B cell (primary cell): ENCODE measurements around the gene PKP1. TPM values are rescaled to one million over a fixed set of nuclear protein-coding genes. Genes with fewer than 3 reads are reported as not detected.

Source experiments
- ATAC-seq: fragments of 200-7000 bp; cut with Tn5 transposase; one replicate; pipeline ENCODE4 v1.10.0; 2021; ENCODE audit warnings: low read depth, mild to moderate bottlenecking, moderate number of reproducible peaks, moderate library complexity
- CTCF ChIA-PET: fragments of 350-600 bp; sonication (Branson Sonifier 250); formaldehyde crosslinking; loops from one replicate; lab custom pipeline; 2021; ENCODE audit warnings: antibody characterized with exemption, inconsistent platforms; lab: Charles Lee
- POLR2A ChIA-PET: fragments of 350-600 bp; sonication (Branson Sonifier 250); formaldehyde crosslinking; loops from one replicate; lab custom pipeline; 2021; ENCODE audit warnings: antibody characterized with exemption; lab: Charles Lee
- DNase-seq: peaks from one replicate; pipeline ENCODE4 v3.0.0; 2013
- H2AFZ ChIP-seq: 2 replicates; pipeline ENCODE4 v1.6.1; 2012; ENCODE audit warnings: mild to moderate bottlenecking, low read depth, low read length; ENCODE audit not compliant: insufficient read depth, poor library complexity, severe bottlenecking
- H3K27ac ChIP-seq, 2 donors: 1 replicate in 1 of 2; 2 replicates in 1 of 2; pipeline ENCODE4 v1.5.1; 2012 to 2013; ENCODE audit warnings: low read length in 2 of 2, mild to moderate bottlenecking in 2 of 2, moderate library complexity in 1 of 2
- H3K27me3 ChIP-seq, 4 experiments: fragments of 200-600 bp in 1 of 4; sonication (generic) in 1 of 4; replicated peaks in 1 of 4; 1 replicate in 2 of 4; 2 replicates in 2 of 4; pipeline versions ENCODE4 v1.6.1 to v1.7.0; 2013 to 2016; ENCODE audit warnings: low read length in 3 of 4, mild to moderate bottlenecking in 2 of 4, mixed read lengths in 1 of 4, moderate library complexity in 1 of 4; ENCODE audit not compliant: insufficient read depth in 4 of 4, control insufficient read depth in 3 of 4; ENCODE audit errors: control extremely low read depth in 1 of 4
- H3K36me3 ChIP-seq, 2 experiments: replicated peaks in 1 of 2; 1 replicate in 1 of 2; 2 replicates in 1 of 2; pipeline versions ENCODE4 v1.6.1 to v1.7.1; 2013; ENCODE audit warnings: low read length in 1 of 2; ENCODE audit not compliant: insufficient read depth in 2 of 2, control insufficient read depth in 1 of 2; ENCODE audit errors: control extremely low read depth in 1 of 2, extremely low read depth in 1 of 2
- H3K4me1 ChIP-seq, 2 donors: fragments of 200-600 bp in 1 of 2; sonication (generic) in 1 of 2; 1 replicate in 1 of 2; 2 replicates in 1 of 2; pipeline versions ENCODE4 v1.5.1 to v1.6.1; 2013 to 2017; ENCODE audit warnings: low read length in 2 of 2; ENCODE audit not compliant: control insufficient read depth in 2 of 2, insufficient read depth in 2 of 2
- H3K4me2 ChIP-seq: replicated peaks from 2 replicates; pipeline ENCODE3; 2012; ENCODE audit warnings: mild to moderate bottlenecking, low read depth, low read length; ENCODE audit not compliant: poor library complexity, severe bottlenecking
- H3K4me3 ChIP-seq, 5 experiments: fragments of 200-600 bp in 1 of 5; sonication (generic) in 1 of 5; 1 replicate in 3 of 5; 2 replicates in 2 of 5; pipeline versions ENCODE4 v1.5.1 to v1.7.0; 2011 to 2016; ENCODE audit warnings: low read length in 4 of 5, mild to moderate bottlenecking in 4 of 5, low read depth in 2 of 5, control low read depth in 1 of 5, moderate library complexity in 1 of 5; ENCODE audit not compliant: insufficient read depth in 1 of 5; ENCODE audit errors: control extremely low read depth in 1 of 5, extremely low read depth in 1 of 5
- H3K79me2 ChIP-seq: fragments of 200-600 bp; sonication (generic); one replicate; pipeline ENCODE4 v1.6.0; 2016; ENCODE audit warnings: low read length; ENCODE audit not compliant: control insufficient read depth, insufficient read depth
- H3K9ac ChIP-seq: fragments of 200-600 bp; sonication (generic); 2 replicates; pipeline ENCODE4 v1.6.1; 2017; ENCODE audit warnings: mild to moderate bottlenecking, low read length, moderate library complexity
- H3K9me3 ChIP-seq, 3 donors: one replicate each; pipeline versions ENCODE4 v1.6.1 to v1.7.1; 2013; ENCODE audit warnings: low read length in 2 of 3; ENCODE audit not compliant: control insufficient read depth in 2 of 3, insufficient read depth in 1 of 3; ENCODE audit errors: control extremely low read depth in 1 of 3
- H4K20me1 ChIP-seq: 2 replicates; pipeline ENCODE4 v1.6.0; 2012; ENCODE audit warnings: mild to moderate bottlenecking, low read length; ENCODE audit not compliant: insufficient read depth, control insufficient read depth, poor library complexity, severe bottlenecking
- H3K27ac Mint-ChIP-seq: one replicate; pipeline ENCODE4 v1.8.0; 2021; ENCODE audit warnings: mixed read lengths
- H3K27me3 Mint-ChIP-seq: one replicate; pipeline ENCODE4 v1.8.0; 2021; ENCODE audit warnings: mixed read lengths
- H3K4me1 Mint-ChIP-seq: one replicate; pipeline ENCODE4 v1.8.0; 2021; ENCODE audit warnings: mixed read lengths
- H3K4me3 Mint-ChIP-seq: one replicate; pipeline ENCODE4 v1.8.0; 2021; ENCODE audit warnings: mixed read lengths
- H3K9me3 Mint-ChIP-seq: one replicate; pipeline ENCODE4 v1.8.0; 2022; ENCODE audit warnings: mixed read lengths; ENCODE audit not compliant: insufficient read depth
- CTCF ChIP-seq: fragments of 200-600 bp; IDR thresholded peaks from one replicate; pipeline ENCODE4 v1.8.0; 2022; ENCODE audit warnings: antibody characterized with exemption, mild to moderate bottlenecking
- EZH2 ChIP-seq: IDR thresholded peaks from 2 replicates; pipeline ENCODE4 v1.6.1; 2012; ENCODE audit warnings: borderline replicate concordance, low read depth, mild to moderate bottlenecking, moderate library complexity, low read length; ENCODE audit not compliant: insufficient read depth, poor library complexity, severe bottlenecking
- WGBS: methylation state at CpG from one replicate; pipeline ENCODE4 v1.1.5; 2013; ENCODE audit warnings: missing lambda C conversion rate; ENCODE audit not compliant: insufficient coverage; 5-methylcytosine and 5-hydroxymethylcytosine counted together
- intact Hi-C: fragments of 100-400 bp; cut with micrococcal nuclease; formaldehyde crosslinking; loops from one replicate; pipeline ENCODE4 v1.10.0; 2022
- polyA plus RNA-seq: library from polyadenylated mRNA; depleted of rRNA; stranded (reverse); fragments of >200 nt; gene quantifications from 2 replicates; pipeline ENCODE4 v1.2.3, GENCODE V29; 2012
- total RNA-seq, 2 donors: library from RNA; stranded (reverse); fragments of 120-200 nt in 1 of 2; gene quantifications; 1 replicate in 1 of 2; 2 replicates in 1 of 2; pipeline versions ENCODE4 v1.2.3 to v1.2.4, GENCODE V29; 2013 to 2022

Gene PKP1
- total and polyA plus RNA-seq, 2 donors (not counting 1 experiment from before 2014, with no cell fraction given) = not detected

DNA sequence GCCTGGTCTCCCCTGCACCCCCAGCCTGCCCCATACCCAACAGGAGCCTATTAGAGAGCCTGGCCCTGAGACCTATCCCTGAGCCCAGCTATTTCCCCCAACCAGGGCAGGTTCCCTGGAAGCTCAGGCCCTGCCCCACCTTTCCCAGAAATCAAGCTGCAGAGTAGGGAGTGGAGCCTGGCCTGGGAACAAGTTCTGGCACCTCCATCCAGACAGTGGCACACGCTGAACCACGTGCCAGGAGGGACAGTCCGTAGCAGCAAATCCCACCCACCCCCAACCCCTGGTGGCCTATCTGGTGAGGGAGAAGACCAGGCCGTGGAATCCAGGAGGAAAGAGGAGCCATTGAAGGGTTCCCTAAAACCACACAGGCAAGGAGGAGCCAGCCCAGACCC lies 71.6 kb downstream of the PKP1 start:
- ChIA-PET CTCF (no interaction called here), POLR2A (no interaction called here)
- H2AFZ ChIP-seq = no peak overlapping the region
- no peak overlapping the region for H3K9ac ChIP-seq
- WGBS = no CpG with 5 or more reads among the region's 4 CpGs
- H3K27ac Mint-ChIP-seq = no peak overlapping the region
- no peaks in the 10 kb centered on the region for H3K79me2 ChIP-seq
- no peak overlapping the region for H3K4me3 Mint-ChIP-seq
- H3K27me3 ChIP-seq = peaks cover 0 to 4% (median 0%) of the 10 kb centered on the region in 4 experiments
- H3K27me3 Mint-ChIP-seq = peaks cover 17% of the 10 kb centered on the region
- intact Hi-C loops = no loop called here
- H3K36me3 ChIP-seq = no peaks in the 10 kb centered on the region
- no peaks in the 10 kb centered on the region for H3K9me3 ChIP-seq
- no peak overlapping the region for H3K4me2 ChIP-seq
- DNase-seq = no peak
- no peak overlapping the region for H3K27ac ChIP-seq
- no peak overlapping the region for H3K4me3 ChIP-seq
- no peaks in the 10 kb centered on the region for H3K4me1 Mint-ChIP-seq
- no peaks in the 10 kb centered on the region for H4K20me1 ChIP-seq
- no peak for ATAC-seq
- no peaks in the 10 kb centered on the region for H3K4me1 ChIP-seq
- no peak for TF ChIP-seq CTCF
- no peaks in the 10 kb centered on the region for H3K9me3 Mint-ChIP-seq

DNA sequence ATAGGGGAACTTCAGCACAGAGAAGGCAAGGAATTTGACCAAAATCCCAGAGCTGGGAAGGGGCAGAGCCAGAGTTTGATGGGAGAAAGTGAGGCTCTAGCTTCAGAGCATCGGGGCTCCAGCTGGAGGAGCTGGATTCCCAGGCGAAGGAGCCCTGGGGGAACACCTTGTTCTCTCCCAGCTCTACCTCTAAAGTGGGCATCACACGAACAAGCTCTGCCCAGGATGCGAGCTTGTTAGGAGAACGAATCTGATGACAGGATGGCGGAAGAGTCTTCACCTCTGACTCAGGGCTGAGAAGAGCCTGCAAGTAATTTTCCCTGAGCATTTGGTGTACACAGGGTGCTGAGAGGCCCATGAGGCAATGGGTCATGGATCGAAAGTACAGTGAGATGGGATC lies 72.2 kb downstream of the PKP1 start:
- peaks cover 0 to 4% (median 0%) of the 10 kb centered on the region in 4 experiments for H3K27me3 ChIP-seq
- TF ChIP-seq CTCF = no peak
- no peak for TF ChIP-seq EZH2
- H3K27ac ChIP-seq = no peak overlapping the region
- WGBS = 86% methylated on average over 7 of the region's 7 CpGs
- Mint-ChIP-seq H3K4me1 (no peaks in the 10 kb centered on the region), H3K27ac (no peak overlapping the region), H3K9me3 (no peaks in the 10 kb centered on the region), H3K27me3 (peaks cover 17% of the 10 kb centered on the region), H3K4me3 (no peak overlapping the region)
- no peaks in the 10 kb centered on the region for H3K36me3 ChIP-seq
- H3K79me2 ChIP-seq = no peaks in the 10 kb centered on the region
- no peak overlapping the region for H3K4me2 ChIP-seq
- ChIA-PET POLR2A (no interaction called here), CTCF (no interaction called here)
- no peaks in the 10 kb centered on the region for H3K9me3 ChIP-seq
- no peaks in the 10 kb centered on the region for H3K4me1 ChIP-seq
- DNase-seq = no peak
- no peak overlapping the region for H3K4me3 ChIP-seq
- no peak overlapping the region for H3K9ac ChIP-seq
- H4K20me1 ChIP-seq = no peaks in the 10 kb centered on the region
- ATAC-seq = no peak
- no peak overlapping the region for H2AFZ ChIP-seq
- intact Hi-C loops = no loop called here
